Mesodermal cell (in vitro differentiated cells): ENCODE data around the gene VWA5B1.

Source experiments
- H3K27ac ChIP-seq: 2 replicates; pipeline ENCODE4 v1.7.0; 2013; ENCODE audit warnings: mild to moderate bottlenecking, low read depth, low read length, moderate library complexity; ENCODE audit not compliant: severe bottlenecking
- H3K36me3 ChIP-seq: 2 replicates; pipeline ENCODE4 v1.7.1; 2013; ENCODE audit warnings: mild to moderate bottlenecking, low read length, moderate library complexity; ENCODE audit not compliant: control insufficient read depth, insufficient read depth
- H3K4me1 ChIP-seq: one replicate; pipeline ENCODE4 v1.7.1; 2013; ENCODE audit warnings: mild to moderate bottlenecking, low read length; ENCODE audit not compliant: insufficient read depth, control insufficient read depth, poor library complexity, severe bottlenecking
- H3K4me3 ChIP-seq: 2 replicates; pipeline ENCODE4 v1.7.0; 2013; ENCODE audit warnings: low read length, control low read depth, mild to moderate bottlenecking; ENCODE audit not compliant: insufficient read depth, poor library complexity, severe bottlenecking; ENCODE audit errors: extremely low read depth
- H3K9me3 ChIP-seq: 2 replicates; pipeline ENCODE4 v1.7.1; 2013; ENCODE audit warnings: mild to moderate bottlenecking, low read length, moderate library complexity; ENCODE audit not compliant: control insufficient read depth
- WGBS, 2 experiments: methylation state at CpG; one replicate each; pipeline ENCODE4 v1.1.5; 2013; ENCODE audit warnings: missing lambda C conversion rate in 2 of 2; ENCODE audit not compliant: insufficient coverage in 2 of 2; 5-methylcytosine and 5-hydroxymethylcytosine counted together

VWA5B1 gene

GRCh38 chr1:20308569-20308968 lies 17.9 kb downstream of the VWA5B1 start:
- Histone ChIP-seq H3K27ac (no peak overlapping the region), H3K9me3 (no peaks in the 10 kb centered on the region), H3K36me3 (no peaks in the 10 kb centered on the region), H3K4me1 (no peaks in the 10 kb centered on the region), H3K4me3 (no peak overlapping the region)
- 50 to 83% methylated on average over 1 to 5 of the region's 5 CpGs for WGBS, 2 experiments

- H3K36me3 ChIP-seq = no peaks in the 10 kb centered on the region
- no peak overlapping the region for H3K27ac ChIP-seq
- H3K4me3 ChIP-seq = no peak overlapping the region
- 71 to 85% methylated on average over 1 to 3 of the region's 5 CpGs for WGBS, 2 experiments
- no peaks in the 10 kb centered on the region for H3K9me3 ChIP-seq
- H3K4me1 ChIP-seq = no peaks in the 10 kb centered on the region
Observed at GRCh38 chr1:20311289-20311688, 20.6 kb downstream of the VWA5B1 start.

- no peak overlapping the region for H3K27ac ChIP-seq
- 86 to 100% methylated on average over 1 to 2 of the region's 3 CpGs for WGBS, 2 experiments
- H3K4me3 ChIP-seq = no peak overlapping the region
- no peaks in the 10 kb centered on the region for H3K4me1 ChIP-seq
- H3K9me3 ChIP-seq = no peaks in the 10 kb centered on the region
- no peaks in the 10 kb centered on the region for H3K36me3 ChIP-seq
Observed at GRCh38 chr1:20312310-20312709, 21.6 kb downstream of the VWA5B1 start.

GRCh38 chr1:20312818-20313217 lies 22.1 kb downstream of the VWA5B1 start:
- Histone ChIP-seq H3K27ac (no peak overlapping the region), H3K36me3 (no peaks in the 10 kb centered on the region), H3K9me3 (no peaks in the 10 kb centered on the region), H3K4me1 (no peaks in the 10 kb centered on the region), H3K4me3 (no peak overlapping the region)
- 94 to 100% methylated on average over 6 to 12 of the region's 12 CpGs for WGBS, 2 experiments

- 89 to 96% methylated on average over 8 to 11 of the region's 11 CpGs for WGBS, 2 experiments
- Histone ChIP-seq H3K27ac (no peak overlapping the region), H3K9me3 (no peaks in the 10 kb centered on the region), H3K4me3 (no peak overlapping the region), H3K36me3 (no peaks in the 10 kb centered on the region), H3K4me1 (peaks cover 15% of the 10 kb centered on the region)
Observed at GRCh38 chr1:20317471-20317870, 26.8 kb downstream of the VWA5B1 start.

GRCh38 chr1:20318521-20318920 lies 27.8 kb downstream of the VWA5B1 start:
- WGBS, 2 experiments = 88 to 97% methylated on average over 4 to 11 of the region's 14 CpGs
- H3K27ac ChIP-seq = no peak overlapping the region
- no peaks in the 10 kb centered on the region for H3K36me3 ChIP-seq
- no peak overlapping the region for H3K4me3 ChIP-seq
- H3K9me3 ChIP-seq = no peaks in the 10 kb centered on the region
- H3K4me1 ChIP-seq = peaks cover 15% of the 10 kb centered on the region

GRCh38 chr1:20318971-20319370 lies 28.3 kb downstream of the VWA5B1 start:
- H3K9me3 ChIP-seq = no peaks in the 10 kb centered on the region
- no peak overlapping the region for H3K4me3 ChIP-seq
- no peaks in the 10 kb centered on the region for H3K36me3 ChIP-seq
- WGBS, 2 experiments = 74% methylated on average over 4 of the region's 4 CpGs; no CpG with 5 or more reads in 1 of the 2 experiments
- no peak overlapping the region for H3K27ac ChIP-seq
- peaks cover 15% of the 10 kb centered on the region for H3K4me1 ChIP-seq

- H3K9me3 ChIP-seq = no peaks in the 10 kb centered on the region
- WGBS, 2 experiments = 92 to 96% methylated on average over 8 to 10 of the region's 11 CpGs
- no peak overlapping the region for H3K4me3 ChIP-seq
- no peak overlapping the region for H3K27ac ChIP-seq
- peaks cover 15% of the 10 kb centered on the region for H3K4me1 ChIP-seq
- H3K36me3 ChIP-seq = no peaks in the 10 kb centered on the region
Observed at GRCh38 chr1:20319456-20320220, 29.0 kb downstream of the VWA5B1 start.

GRCh38 chr1:20320704-20321103 lies 30.0 kb downstream of the VWA5B1 start:
- Histone ChIP-seq H3K36me3 (no peaks in the 10 kb centered on the region), H3K4me3 (no peak overlapping the region), H3K9me3 (no peaks in the 10 kb centered on the region), H3K27ac (no peak overlapping the region), H3K4me1 (peaks cover 15% of the 10 kb centered on the region)
- 89 to 98% methylated on average over 4 to 5 of the region's 6 CpGs for WGBS, 2 experiments

- Histone ChIP-seq H3K4me3 (no peak overlapping the region), H3K9me3 (no peaks in the 10 kb centered on the region)
- WGBS, 2 experiments = 75 to 84% methylated on average over 5 of the region's 5 CpGs
Observed at GRCh38 chr1:20321573-20321972, 30.9 kb downstream of the VWA5B1 start.

GRCh38 chr1:20322081-20322824 lies 31.6 kb downstream of the VWA5B1 start:
- Histone ChIP-seq H3K4me1 (peaks cover 15% of the 10 kb centered on the region), H3K36me3 (no peaks in the 10 kb centered on the region), H3K27ac (no peak overlapping the region), H3K4me3 (no peak overlapping the region), H3K9me3 (no peaks in the 10 kb centered on the region)
- WGBS, 2 experiments = 68 to 83% methylated on average over 11 of the region's 11 CpGs

More at GRCh38 chr1:20321573-20321972, 30.9 kb downstream of the VWA5B1 start:
- H3K27ac ChIP-seq = no peak overlapping the region
- peaks cover 15% of the 10 kb centered on the region for H3K4me1 ChIP-seq
- H3K36me3 ChIP-seq = no peaks in the 10 kb centered on the region
